ENCODE measurements around the gene MRPS6. TPM values are rescaled to one million over a fixed set of nuclear protein-coding genes. Genes with fewer than 3 reads are reported as not detected.

Gene MRPS6
- total RNA-seq, 1 experiment from 2014 or later = 41.0 TPM

DNA sequence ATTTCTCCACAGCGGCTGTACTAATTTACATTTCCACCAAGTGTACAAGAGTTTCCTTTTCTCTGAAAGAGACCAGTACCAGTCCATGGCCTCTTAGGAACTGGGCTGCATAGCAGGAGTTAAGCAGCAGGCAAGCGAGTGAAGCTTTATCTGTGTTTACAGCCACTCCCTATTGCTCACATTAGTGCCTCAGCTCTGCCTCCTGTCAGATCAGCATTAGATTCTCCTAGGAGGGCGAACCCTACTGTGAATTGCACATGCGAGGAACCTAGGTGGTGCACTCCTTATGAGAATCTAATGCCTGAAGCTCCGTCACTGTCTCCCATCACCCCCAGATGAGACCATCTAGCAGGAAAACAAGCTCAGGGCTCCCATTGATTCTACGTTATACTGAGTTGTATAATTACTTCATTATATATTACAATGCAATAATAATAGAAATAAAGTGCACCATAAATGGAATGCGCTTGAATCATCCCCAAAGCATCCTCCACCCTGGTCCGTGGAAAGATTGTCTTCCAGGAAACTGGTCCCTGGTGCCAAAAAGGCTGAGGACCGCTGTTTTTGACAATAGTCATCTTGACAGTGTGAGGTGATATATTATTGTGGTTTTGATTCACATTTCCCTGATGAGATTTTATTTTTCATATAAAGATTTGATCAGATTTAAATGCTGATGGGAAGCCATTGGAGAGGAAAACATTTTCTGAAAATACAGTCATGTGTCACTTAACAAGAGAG lies 45.5 kb upstream of the MRPS6 start:
- no peak overlapping the region for H3K27ac ChIP-seq
- no peaks in the 10 kb centered on the region for H3F3A ChIP-seq (ENCODE audit: insufficient read depth, low read depth)
- no peaks in the 10 kb centered on the region for H3K9me2 ChIP-seq (ENCODE audit: insufficient read depth)
- no peaks in the 10 kb centered on the region for H3K9me3 ChIP-seq (ENCODE audit: insufficient read depth, low read depth)
- no peaks in the 10 kb centered on the region for H3K36me3 ChIP-seq (ENCODE audit: low read depth)
- BruUV-seq (replicated peaks) = no TSS peak
- DNase-seq = no peak
- H4K20me1 ChIP-seq (ENCODE audit: insufficient read depth) = no peaks in the 10 kb centered on the region
- ChIA-PET CTCF (no interaction called here), POLR2A (ENCODE audit: unreplicated experiment) (interaction anchor here (0.7 kb wide), 1 partner anchor 1940 kb away, joined by 3 read pairs; no protein-coding TSS in a partner anchor)
- no peaks in the 10 kb centered on the region for H3K79me2 ChIP-seq (ENCODE audit: low read depth)
- H3K4me1 ChIP-seq (replicated peaks; ENCODE audit: insufficient read depth) = no peaks in the 10 kb centered on the region
- H3K27me3 ChIP-seq (ENCODE audit: insufficient read depth, low read depth) = no peaks in the 10 kb centered on the region
- TF ChIP-seq, protein P1, sequence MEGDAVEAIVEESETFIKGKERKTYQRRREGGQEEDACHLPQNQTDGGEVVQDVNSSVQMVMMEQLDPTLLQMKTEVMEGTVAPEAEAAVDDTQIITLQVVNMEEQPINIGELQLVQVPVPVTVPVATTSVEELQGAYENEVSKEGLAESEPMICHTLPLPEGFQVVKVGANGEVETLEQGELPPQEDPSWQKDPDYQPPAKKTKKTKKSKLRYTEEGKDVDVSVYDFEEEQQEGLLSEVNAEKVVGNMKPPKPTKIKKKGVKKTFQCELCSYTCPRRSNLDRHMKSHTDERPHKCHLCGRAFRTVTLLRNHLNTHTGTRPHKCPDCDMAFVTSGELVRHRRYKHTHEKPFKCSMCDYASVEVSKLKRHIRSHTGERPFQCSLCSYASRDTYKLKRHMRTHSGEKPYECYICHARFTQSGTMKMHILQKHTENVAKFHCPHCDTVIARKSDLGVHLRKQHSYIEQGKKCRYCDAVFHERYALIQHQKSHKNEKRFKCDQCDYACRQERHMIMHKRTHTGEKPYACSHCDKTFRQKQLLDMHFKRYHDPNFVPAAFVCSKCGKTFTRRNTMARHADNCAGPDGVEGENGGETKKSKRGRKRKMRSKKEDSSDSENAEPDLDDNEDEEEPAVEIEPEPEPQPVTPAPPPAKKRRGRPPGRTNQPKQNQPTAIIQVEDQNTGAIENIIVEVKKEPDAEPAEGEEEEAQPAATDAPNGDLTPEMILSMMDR (conservative IDR thresholded peaks at IDR 0.05) = no peak
- no peak for TF ChIP-seq EZH2 (IDR thresholded peaks at IDR 0.05; ENCODE audit: low read depth)
- intact Hi-C loops (cut with micrococcal nuclease; ENCODE audit: unreplicated experiment) = no loop called here
- no peak overlapping the region for H2AFZ ChIP-seq
- no peak overlapping the region for H3K4me2 ChIP-seq
- no peak overlapping the region for H3K4me3 ChIP-seq

GRCh38 chr21:34029743-34030528 lies 43.4 kb upstream of the MRPS6 start:
- BruUV-seq (replicated peaks) = no TSS peak
- H3K9me2 ChIP-seq (ENCODE audit: insufficient read depth) = no peaks in the 10 kb centered on the region
- no peak overlapping the region for H3K27ac ChIP-seq
- no peaks in the 10 kb centered on the region for H3F3A ChIP-seq (ENCODE audit: insufficient read depth, low read depth)
- H3K27me3 ChIP-seq (ENCODE audit: insufficient read depth, low read depth) = no peaks in the 10 kb centered on the region
- no peak for TF ChIP-seq EZH2 (IDR thresholded peaks at IDR 0.05; ENCODE audit: low read depth)
- TF ChIP-seq, protein P1 (conservative IDR thresholded peaks at IDR 0.05) = no peak
- no peaks in the 10 kb centered on the region for H3K79me2 ChIP-seq (ENCODE audit: low read depth)
- no peaks in the 10 kb centered on the region for H3K4me1 ChIP-seq (replicated peaks; ENCODE audit: insufficient read depth)
- no peak overlapping the region for H2AFZ ChIP-seq
- H3K4me2 ChIP-seq = peak overlapping the region; percentile 34
- no peak overlapping the region for H3K4me3 ChIP-seq
- CTCF ChIA-PET = interaction anchor here (1.0 kb wide), 1 partner anchor 106 kb away, joined by 3 read pairs; no protein-coding TSS in a partner anchor
- POLR2A ChIA-PET (ENCODE audit: unreplicated experiment) = interaction anchor here (0.5 kb wide), 1 partner anchor 743 kb away, joined by 4 read pairs; no protein-coding TSS in a partner anchor
- no peaks in the 10 kb centered on the region for H3K36me3 ChIP-seq (ENCODE audit: low read depth)
- no peaks in the 10 kb centered on the region for H3K9me3 ChIP-seq (ENCODE audit: insufficient read depth, low read depth)
- intact Hi-C loops (cut with micrococcal nuclease; ENCODE audit: unreplicated experiment) = no loop called here
- no peaks in the 10 kb centered on the region for H4K20me1 ChIP-seq (ENCODE audit: insufficient read depth)
- peak; percentile 25 to 78 for DNase-seq

GRCh38 chr21:34031835-34032370 lies 41.5 kb upstream of the MRPS6 start:
- H3K9me2 ChIP-seq (ENCODE audit: insufficient read depth) = no peaks in the 10 kb centered on the region
- TF ChIP-seq EZH2 (IDR thresholded peaks at IDR 0.05; ENCODE audit: low read depth) = no peak
- TF ChIP-seq, protein P1 (conservative IDR thresholded peaks at IDR 0.05) = no peak
- H3K9me3 ChIP-seq (ENCODE audit: insufficient read depth, low read depth) = no peaks in the 10 kb centered on the region
- no TSS peak for BruUV-seq (replicated peaks)
- intact Hi-C loops (cut with micrococcal nuclease; ENCODE audit: unreplicated experiment) = no loop called here
- H3K36me3 ChIP-seq (ENCODE audit: low read depth) = no peaks in the 10 kb centered on the region
- H3K4me1 ChIP-seq (replicated peaks; ENCODE audit: insufficient read depth) = no peaks in the 10 kb centered on the region
- H3K27me3 ChIP-seq (ENCODE audit: insufficient read depth, low read depth) = no peaks in the 10 kb centered on the region
- H4K20me1 ChIP-seq (ENCODE audit: insufficient read depth) = no peaks in the 10 kb centered on the region
- no peak for DNase-seq
- no peak overlapping the region for H2AFZ ChIP-seq
- CTCF ChIA-PET = interaction anchor here (0.6 kb wide), 1 partner anchor 310 kb away, joined by 4 read pairs; no protein-coding TSS in a partner anchor
- H3K4me2 ChIP-seq = no peak overlapping the region
- no peak overlapping the region for H3K27ac ChIP-seq
- POLR2A ChIA-PET (ENCODE audit: unreplicated experiment) = no interaction called here
- H3K4me3 ChIP-seq = no peak overlapping the region
- H3K79me2 ChIP-seq (ENCODE audit: low read depth) = no peaks in the 10 kb centered on the region
- no peaks in the 10 kb centered on the region for H3F3A ChIP-seq (ENCODE audit: insufficient read depth, low read depth)

Data from PC-9 (cell line).